Measurements from ENCODE around the gene GPATCH3. TPM values are rescaled to one million over a fixed set of nuclear protein-coding genes. Genes with fewer than 3 reads are reported as not detected.
A peak's percentile ranks its signal among the peaks of the same experiment; 100 is the strongest.

GPATCH3 gene
- total RNA-seq, 2 experiments from 2014 or later = 7.9 to 8.5 TPM

DNA sequence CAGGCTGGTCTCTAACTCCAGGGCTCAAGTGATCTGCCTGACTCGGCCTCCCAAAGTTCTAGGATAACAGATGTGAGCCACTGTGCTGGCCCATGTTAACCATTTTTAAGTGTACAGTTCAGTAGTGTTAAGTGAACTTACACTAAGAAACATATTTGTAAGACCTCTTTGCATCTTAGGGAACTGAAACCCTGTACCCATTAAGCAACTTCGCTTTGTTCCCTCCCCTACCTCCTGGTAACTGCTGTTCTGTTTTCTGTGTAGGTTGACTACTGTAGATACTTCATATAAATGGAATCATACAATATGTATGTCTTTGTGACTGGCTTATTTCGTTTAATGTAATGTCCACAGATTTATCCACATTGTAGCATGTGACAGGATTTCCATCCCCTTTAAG is 32.3 kb upstream of the GPATCH3 start:
- intact Hi-C loops (cut with micrococcal nuclease) = no loop called here
- Mint-ChIP-seq H3K4me3 (no peak overlapping the region), H3K9me3 (no peaks in the 10 kb centered on the region), H3K4me1 (ENCODE audit: low read depth) (no peaks in the 10 kb centered on the region), H3K27me3 (ENCODE audit: low read depth) (no peaks in the 10 kb centered on the region), H3K27ac (no peak overlapping the region), H3K36me3 (ENCODE audit: low read depth) (peaks cover 37% of the 10 kb centered on the region)
- CTCF ChIA-PET = no interaction called here
- DNase-seq = no peak

DNA sequence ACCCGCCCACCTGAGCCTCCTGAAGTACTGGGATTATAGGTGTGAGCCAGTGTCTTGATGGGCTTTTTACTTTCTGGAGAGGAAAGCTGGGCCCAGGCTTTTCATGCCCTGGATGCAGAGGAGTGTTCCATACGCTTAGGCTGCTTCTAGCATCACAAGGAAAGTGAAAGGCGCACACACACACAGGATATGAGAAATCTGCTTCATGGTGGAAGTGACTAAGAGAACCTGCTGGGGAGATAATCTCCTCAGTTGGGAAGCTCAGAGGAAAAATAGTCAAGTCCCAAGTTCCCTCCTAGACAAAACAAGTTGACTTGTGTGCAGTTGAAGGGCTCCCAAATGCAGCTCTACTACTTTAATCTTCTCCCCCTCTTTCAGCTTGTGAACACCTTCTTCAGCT is 23.4 kb upstream of the GPATCH3 start:
- no peak overlapping the region for H3K27ac Mint-ChIP-seq
- CTCF ChIA-PET = no interaction called here
- H3K4me3 Mint-ChIP-seq = peak overlapping the region; percentile 99
- H3K4me1 Mint-ChIP-seq (ENCODE audit: low read depth) = peaks cover 40% of the 10 kb centered on the region
- DNase-seq = peak; percentile 35
- peaks cover 45% of the 10 kb centered on the region for H3K36me3 Mint-ChIP-seq (ENCODE audit: low read depth)
- H3K27me3 Mint-ChIP-seq (ENCODE audit: low read depth) = no peaks in the 10 kb centered on the region
- intact Hi-C loops (cut with micrococcal nuclease) = loop anchor here (5.0 kb wide), 1 partner anchor 69 kb away; the partner anchor contains the start of gene TRNP1
- no peaks in the 10 kb centered on the region for H3K9me3 Mint-ChIP-seq

DNA sequence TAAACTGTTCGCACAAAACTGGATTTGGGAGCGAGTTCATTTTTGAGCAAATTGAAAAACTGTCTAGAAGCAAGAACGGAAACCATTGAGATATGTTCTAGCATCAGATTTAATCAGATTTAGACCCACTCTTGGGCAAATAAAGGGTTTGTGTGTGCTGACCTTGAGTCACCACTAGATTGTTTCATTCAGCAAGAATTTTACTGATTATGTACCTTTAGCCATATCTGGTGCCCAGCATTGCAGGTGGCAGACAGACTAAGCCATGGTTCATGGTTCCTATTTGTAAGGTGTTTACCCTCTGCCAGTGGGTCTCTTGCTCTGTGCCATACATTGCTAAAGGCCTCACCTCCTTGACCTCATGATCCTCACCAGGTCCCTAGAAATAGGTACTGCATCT is 22.6 kb upstream of the GPATCH3 start:
- no peak for DNase-seq
- H3K4me3 Mint-ChIP-seq = peak overlapping the region; percentile 99
- intact Hi-C loops (cut with micrococcal nuclease) = loop anchor here (5.0 kb wide), 1 partner anchor 69 kb away; the partner anchor contains the start of gene TRNP1
- H3K27ac Mint-ChIP-seq = peak overlapping the region; percentile 93
- no peaks in the 10 kb centered on the region for H3K9me3 Mint-ChIP-seq
- peaks cover 37% of the 10 kb centered on the region for H3K36me3 Mint-ChIP-seq (ENCODE audit: low read depth)
- no peaks in the 10 kb centered on the region for H3K27me3 Mint-ChIP-seq (ENCODE audit: low read depth)
- H3K4me1 Mint-ChIP-seq (ENCODE audit: low read depth) = peaks cover 40% of the 10 kb centered on the region
- CTCF ChIA-PET = no interaction called here

GRCh38 chr1:26922431-26922729 is 22.1 kb upstream of the GPATCH3 start:
- H3K36me3 Mint-ChIP-seq (ENCODE audit: low read depth) = peaks cover 34% of the 10 kb centered on the region
- peak overlapping the region; percentile 93 for H3K27ac Mint-ChIP-seq
- CTCF ChIA-PET = no interaction called here
- DNase-seq = no peak
- peaks cover 40% of the 10 kb centered on the region for H3K4me1 Mint-ChIP-seq (ENCODE audit: low read depth)
- intact Hi-C loops (cut with micrococcal nuclease) = loop anchor here (5.0 kb wide), 1 partner anchor 70 kb away; the partner anchor contains the start of gene TRNP1
- H3K9me3 Mint-ChIP-seq = no peaks in the 10 kb centered on the region
- peak overlapping the region; percentile 99 for H3K4me3 Mint-ChIP-seq
- no peaks in the 10 kb centered on the region for H3K27me3 Mint-ChIP-seq (ENCODE audit: low read depth)

GRCh38 chr1:26921540-26922430 is 21.5 kb upstream of the GPATCH3 start, which contains the start of gene NUDC:
Gene NUDC, plus strand, starts transcription at chr1:26921743. Its CDS starts 106 bp downstream, at chr1:26921849.
- intact Hi-C loops (cut with micrococcal nuclease) = loop anchor here (1.0 to 5.0 kb wide), 5 partner anchors 21 to 449 kb away; partner anchors contain the start of genes GPATCH3, HMGN2 and TRNP1
- H3K36me3 Mint-ChIP-seq (ENCODE audit: low read depth) = peaks cover 31% of the 10 kb centered on the region
- no peaks in the 10 kb centered on the region for H3K9me3 Mint-ChIP-seq

DNA sequence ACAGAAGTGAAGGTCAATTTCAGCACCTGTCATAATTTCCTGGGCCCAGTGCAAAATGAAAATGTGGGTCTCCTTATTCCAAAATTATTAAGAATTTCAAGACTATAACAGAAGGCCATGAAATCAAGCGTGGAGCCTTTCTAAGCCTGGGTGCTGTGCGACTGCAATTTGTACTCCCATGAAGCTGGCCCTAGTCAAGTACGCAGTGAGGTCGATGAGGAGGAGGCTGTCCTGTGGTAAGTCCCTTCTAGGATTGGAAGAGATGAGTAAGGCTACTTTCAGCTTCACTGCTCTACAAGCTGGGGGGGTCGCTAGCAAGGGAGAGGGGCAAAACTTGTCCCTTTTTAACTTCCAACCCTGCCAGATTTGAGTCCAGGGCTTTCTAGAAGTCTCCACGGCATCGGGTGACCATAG is 20.9 kb upstream of the GPATCH3 start:
- H3K27me3 Mint-ChIP-seq (ENCODE audit: low read depth) = no peaks in the 10 kb centered on the region
- CTCF ChIA-PET = interaction anchor here (1.0 kb wide), 1 partner anchor 346 kb away, joined by 3 read pairs; no protein-coding TSS in a partner anchor
- intact Hi-C loops (cut with micrococcal nuclease) = loop anchor here (1.0 to 5.0 kb wide), 5 partner anchors 21 to 449 kb away; partner anchors contain the start of genes GPATCH3, HMGN2 and TRNP1

More at GRCh38 chr1:26921540-26922430, 21.5 kb upstream of the GPATCH3 start, which contains the start of gene NUDC:
- Mint-ChIP-seq H3K27me3 (ENCODE audit: low read depth) (no peaks in the 10 kb centered on the region), H3K27ac (peak within 1 kb of the TSS; percentile 93), H3K4me3 (peak within 1 kb of the TSS; percentile 99), H3K4me1 (ENCODE audit: low read depth) (peaks cover 37% of the 10 kb centered on the region)
- CTCF ChIA-PET = no interaction called here
- peak; percentile 98 for DNase-seq

GRCh38 chr1:26915204-26915842 is 15.1 kb upstream of the GPATCH3 start:
- H3K9me3 Mint-ChIP-seq = no peaks in the 10 kb centered on the region
- H3K36me3 Mint-ChIP-seq (ENCODE audit: low read depth) = no peaks in the 10 kb centered on the region
- H3K4me1 Mint-ChIP-seq (ENCODE audit: low read depth) = peaks cover under 1% of the 10 kb centered on the region
- DNase-seq = no peak
- CTCF ChIA-PET = no interaction called here
- no peaks in the 10 kb centered on the region for H3K27me3 Mint-ChIP-seq (ENCODE audit: low read depth)
- intact Hi-C loops (cut with micrococcal nuclease) = no loop called here
- no peak overlapping the region for H3K27ac Mint-ChIP-seq
- no peak overlapping the region for H3K4me3 Mint-ChIP-seq

More for the DNA sequence above, 20.9 kb upstream of the GPATCH3 start:
- H3K4me1 Mint-ChIP-seq (ENCODE audit: low read depth) = peaks cover 33% of the 10 kb centered on the region
- DNase-seq = no peak
- H3K36me3 Mint-ChIP-seq (ENCODE audit: low read depth) = peaks cover 28% of the 10 kb centered on the region
- peak overlapping the region; percentile 99 for H3K4me3 Mint-ChIP-seq
- H3K27ac Mint-ChIP-seq = peak overlapping the region; percentile 93
- H3K9me3 Mint-ChIP-seq = no peaks in the 10 kb centered on the region

DNA sequence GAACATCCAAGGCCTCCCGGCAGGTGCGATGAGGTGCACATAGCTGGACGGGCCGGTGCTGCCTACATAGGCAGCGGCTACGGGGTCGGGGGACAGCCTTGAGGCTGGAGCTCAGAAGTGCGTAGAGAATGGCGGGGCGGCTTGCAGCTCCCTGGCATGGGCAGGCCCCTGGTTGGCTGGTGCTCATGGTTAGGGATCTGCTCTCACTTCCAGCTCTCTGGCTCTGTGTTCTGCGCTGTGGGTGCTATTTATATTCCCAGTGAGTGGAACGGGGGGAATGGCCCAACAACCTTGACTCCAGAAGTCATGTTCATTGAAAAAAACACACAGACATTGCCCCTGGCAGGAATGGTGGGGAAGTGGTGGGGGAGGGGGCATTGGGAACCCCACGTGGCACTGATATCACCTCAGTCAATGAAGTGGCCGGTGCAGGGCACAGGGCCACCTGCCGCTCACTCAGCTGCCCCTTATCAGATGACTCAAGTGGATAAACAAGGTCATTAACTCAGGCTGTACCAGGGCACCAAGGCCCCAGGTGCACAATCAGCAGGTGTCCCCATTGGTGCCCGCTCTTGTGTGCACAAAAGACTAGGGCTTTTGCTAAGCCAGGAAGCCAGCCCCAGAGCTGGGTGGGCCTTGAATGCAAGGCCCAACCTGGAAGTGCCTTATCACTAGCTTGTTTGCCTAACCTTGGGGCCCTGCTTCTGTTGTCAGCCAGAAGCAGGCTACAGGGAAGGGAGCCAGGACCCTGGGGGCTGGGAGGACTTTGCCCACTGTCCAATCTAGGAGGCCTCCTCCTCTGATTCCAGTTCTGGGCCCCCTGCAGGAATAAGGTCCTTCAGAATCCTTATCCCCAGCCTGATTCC is 13.7 kb upstream of the GPATCH3 start, which contains the start of gene NR0B2:
Gene NR0B2 (minus strand): TSS at position 222 of the 866 bp plus-strand sequence. CDS start 35 bp downstream, at position 187.
- DNase-seq = no peak
- no peaks in the 10 kb centered on the region for H3K27me3 Mint-ChIP-seq (ENCODE audit: low read depth)
- H3K9me3 Mint-ChIP-seq = no peaks in the 10 kb centered on the region
- no peaks in the 10 kb centered on the region for H3K4me1 Mint-ChIP-seq (ENCODE audit: low read depth)
- H3K27ac Mint-ChIP-seq = no peak within 1 kb of the TSS
- no peaks in the 10 kb centered on the region for H3K36me3 Mint-ChIP-seq (ENCODE audit: low read depth)
- intact Hi-C loops (cut with micrococcal nuclease) = no loop called here
- CTCF ChIA-PET = interaction anchor here (0.6 kb wide), 1 partner anchor 84 kb away, joined by 5 read pairs; no protein-coding TSS in a partner anchor
- H3K4me3 Mint-ChIP-seq = no peak within 1 kb of the TSS

- Mint-ChIP-seq H3K4me3 (no peak overlapping the region), H3K27me3 (ENCODE audit: low read depth) (no peaks in the 10 kb centered on the region), H3K27ac (no peak overlapping the region), H3K9me3 (no peaks in the 10 kb centered on the region), H3K36me3 (ENCODE audit: low read depth) (no peaks in the 10 kb centered on the region), H3K4me1 (ENCODE audit: low read depth) (no peaks in the 10 kb centered on the region)
- CTCF ChIA-PET = interaction anchor here (0.6 kb wide), 1 partner anchor 85 kb away, joined by 5 read pairs; no protein-coding TSS in a partner anchor
- intact Hi-C loops (cut with micrococcal nuclease) = no loop called here
- no peak for DNase-seq
These were observed 13.1 kb upstream of the GPATCH3 start for GRCh38 chr1:26913389-26913753.

GRCh38 chr1:26912147-26912490 is 11.9 kb upstream of the GPATCH3 start:
- DNase-seq = no peak
- Mint-ChIP-seq H3K4me3 (no peak overlapping the region), H3K27me3 (ENCODE audit: low read depth) (no peaks in the 10 kb centered on the region), H3K4me1 (ENCODE audit: low read depth) (no peaks in the 10 kb centered on the region), H3K27ac (no peak overlapping the region), H3K9me3 (no peaks in the 10 kb centered on the region), H3K36me3 (ENCODE audit: low read depth) (no peaks in the 10 kb centered on the region)
- CTCF ChIA-PET = no interaction called here
- intact Hi-C loops (cut with micrococcal nuclease) = no loop called here

GRCh38 chr1:26911399-26912146 is 11.3 kb upstream of the GPATCH3 start:
- CTCF ChIA-PET = no interaction called here

More at GRCh38 chr1:26911399-26912146, 11.3 kb upstream of the GPATCH3 start:
- no peaks in the 10 kb centered on the region for H3K4me1 Mint-ChIP-seq (ENCODE audit: low read depth)
- H3K9me3 Mint-ChIP-seq = no peaks in the 10 kb centered on the region
- no peak overlapping the region for H3K4me3 Mint-ChIP-seq
- no peak overlapping the region for H3K27ac Mint-ChIP-seq
- intact Hi-C loops (cut with micrococcal nuclease) = no loop called here
- no peak for DNase-seq
- no peaks in the 10 kb centered on the region for H3K27me3 Mint-ChIP-seq (ENCODE audit: low read depth)
- H3K36me3 Mint-ChIP-seq (ENCODE audit: low read depth) = no peaks in the 10 kb centered on the region
